Erythroblast (primary cell): Measurements from ENCODE around the gene MUC4.

Experiments
- DNase-seq, 2 experiments: peaks; one replicate each; lab custom pipeline; 2025; lab: John Stamatoyannopoulos, UW
- GATA1 ChIP-seq: IDR thresholded peaks from 2 replicates; pipeline ENCODE4 v1.6.1; 2011; ENCODE audit warnings: low read depth, mild to moderate bottlenecking, control low read depth, low read length, moderate library complexity
- POLR2A ChIP-seq: IDR thresholded peaks from 2 replicates; pipeline ENCODE4 v1.6.1; 2011; ENCODE audit warnings: mild to moderate bottlenecking, low read length

The MUC4 gene

DNA sequence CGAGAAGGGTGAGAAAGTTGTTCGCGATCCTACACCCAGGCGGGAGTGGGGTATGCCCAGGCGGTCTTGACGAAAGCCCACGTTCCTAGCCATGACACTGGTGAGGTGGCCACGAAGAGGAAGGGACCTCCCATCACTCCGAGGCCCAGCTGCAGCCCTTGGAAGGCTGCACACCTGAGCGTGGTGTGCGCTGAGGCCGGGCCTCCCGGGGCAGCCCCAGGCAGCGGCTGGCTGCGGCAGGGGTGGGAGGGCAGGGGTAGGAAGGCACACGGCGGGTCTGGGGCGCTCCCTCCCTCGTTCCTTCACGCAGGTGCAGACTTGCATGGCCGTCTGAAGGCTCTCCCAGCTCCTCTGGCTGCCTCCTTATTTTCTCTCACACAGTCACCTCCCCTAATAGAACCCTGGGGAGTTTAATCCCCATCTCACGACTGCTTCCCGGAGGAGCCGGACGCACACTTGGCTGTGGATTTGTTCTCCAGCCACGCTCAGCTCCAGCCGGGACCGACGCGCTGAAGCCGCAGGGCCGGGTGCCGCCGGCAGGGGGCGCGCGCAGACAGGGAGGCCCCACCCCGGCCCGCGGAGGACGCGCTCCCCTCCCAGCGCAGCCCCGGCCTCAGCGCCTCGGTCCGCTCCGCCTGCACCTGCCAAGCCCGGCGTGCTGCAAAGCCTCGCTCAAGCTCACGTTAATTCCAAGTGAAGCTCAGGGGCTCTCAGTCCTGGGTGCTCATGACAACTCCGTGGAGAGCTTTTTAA lies 37.8 kb upstream of the MUC4 start:
- TF ChIP-seq GATA1 = no peak
- no peak for TF ChIP-seq POLR2A
- DNase-seq = peak in 1 of 2 experiments; percentile 16

DNA sequence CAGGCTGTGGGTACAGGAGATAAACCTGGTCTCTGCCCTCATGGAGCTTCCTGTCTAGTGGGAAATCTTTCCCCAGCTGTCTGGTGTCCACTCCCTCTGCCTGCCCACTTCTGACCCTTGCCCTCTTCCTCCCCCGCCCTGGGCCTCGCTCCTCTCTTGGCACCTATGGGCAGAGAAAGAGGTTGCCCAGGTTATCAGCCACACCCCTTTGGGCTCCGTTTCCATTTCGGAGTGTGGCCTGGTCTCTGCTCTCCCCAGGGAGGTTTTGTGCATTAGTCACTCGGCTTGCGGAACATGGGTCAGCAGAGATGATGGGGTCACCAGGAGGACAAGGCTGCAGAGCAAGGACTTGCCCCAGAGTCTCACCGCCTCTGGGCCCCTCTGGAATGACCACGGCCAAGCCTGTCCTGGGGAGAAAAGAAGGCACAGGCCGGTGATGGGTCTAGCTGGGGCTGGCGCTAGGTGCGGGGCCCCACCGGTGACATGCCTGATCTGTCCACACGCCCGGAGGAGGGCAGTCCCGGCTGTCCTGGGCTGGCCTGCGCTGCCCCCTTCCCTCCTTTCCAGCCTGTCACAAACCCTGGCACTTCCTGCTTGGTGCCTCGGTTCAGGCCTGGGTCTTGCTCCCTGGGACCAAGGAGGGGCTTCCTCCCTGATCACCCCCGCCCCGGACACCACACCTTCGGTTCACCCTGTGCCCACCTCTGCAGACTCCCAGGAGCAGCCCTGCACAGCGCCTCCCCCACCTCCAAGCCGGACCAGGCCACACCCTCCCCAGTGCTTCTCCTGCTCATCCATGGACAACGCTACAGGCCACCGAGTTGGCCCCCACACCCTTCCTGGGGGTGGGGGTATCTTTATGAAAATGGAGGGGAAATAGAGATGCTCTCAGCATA lies 35.6 kb upstream of the MUC4 start:
- DNase-seq = no peak
- TF ChIP-seq POLR2A = no peak

DNA sequence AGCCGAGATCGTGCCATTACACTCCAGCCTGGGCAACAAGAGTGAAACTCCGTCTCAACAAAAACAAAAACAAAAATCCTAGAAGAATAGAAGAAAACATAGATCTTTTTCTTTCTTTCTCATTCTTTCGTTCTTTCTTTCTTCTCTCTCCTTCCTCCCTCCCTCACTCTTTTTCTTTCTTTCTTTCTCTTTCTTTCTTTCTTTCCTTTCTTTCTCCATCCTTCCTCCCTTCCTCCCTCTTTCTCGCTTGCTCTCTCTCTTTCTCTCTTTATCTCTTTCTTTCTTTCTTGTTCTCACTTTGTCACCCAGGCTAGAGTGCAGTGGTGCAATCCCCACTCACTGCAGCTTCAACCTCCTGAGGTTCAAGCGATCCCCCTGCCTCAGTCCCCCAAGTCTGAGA lies 33.8 kb upstream of the MUC4 start:
- TF ChIP-seq POLR2A (no peak), GATA1 (no peak)
- DNase-seq = no peak

DNA sequence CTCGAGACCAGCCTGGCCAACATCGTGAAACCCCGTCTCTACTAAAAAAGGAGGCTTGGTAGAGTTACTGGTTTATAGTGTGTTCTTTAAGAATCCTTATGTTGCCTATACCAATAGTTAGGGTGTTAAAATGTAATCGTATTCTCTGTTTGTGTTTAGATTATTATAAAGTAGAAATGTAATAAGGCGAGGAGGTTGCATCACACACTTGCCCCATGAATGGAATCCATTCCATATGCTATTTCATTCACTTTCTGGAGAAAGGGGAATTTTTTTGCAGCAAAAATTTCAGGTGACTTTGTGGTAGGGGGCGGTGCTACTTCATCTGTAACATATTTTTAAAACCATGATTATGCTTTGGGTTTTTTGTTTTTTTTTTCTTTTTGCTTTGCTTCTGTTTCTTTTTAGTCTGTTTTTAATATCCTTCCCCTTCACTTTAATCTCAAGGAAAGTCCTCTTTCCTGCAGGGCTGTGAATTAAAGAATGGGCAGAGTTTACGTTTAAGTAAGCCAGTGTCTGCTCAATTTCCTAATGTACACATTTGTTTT lies 33.0 kb upstream of the MUC4 start:
- no peak for DNase-seq

DNA sequence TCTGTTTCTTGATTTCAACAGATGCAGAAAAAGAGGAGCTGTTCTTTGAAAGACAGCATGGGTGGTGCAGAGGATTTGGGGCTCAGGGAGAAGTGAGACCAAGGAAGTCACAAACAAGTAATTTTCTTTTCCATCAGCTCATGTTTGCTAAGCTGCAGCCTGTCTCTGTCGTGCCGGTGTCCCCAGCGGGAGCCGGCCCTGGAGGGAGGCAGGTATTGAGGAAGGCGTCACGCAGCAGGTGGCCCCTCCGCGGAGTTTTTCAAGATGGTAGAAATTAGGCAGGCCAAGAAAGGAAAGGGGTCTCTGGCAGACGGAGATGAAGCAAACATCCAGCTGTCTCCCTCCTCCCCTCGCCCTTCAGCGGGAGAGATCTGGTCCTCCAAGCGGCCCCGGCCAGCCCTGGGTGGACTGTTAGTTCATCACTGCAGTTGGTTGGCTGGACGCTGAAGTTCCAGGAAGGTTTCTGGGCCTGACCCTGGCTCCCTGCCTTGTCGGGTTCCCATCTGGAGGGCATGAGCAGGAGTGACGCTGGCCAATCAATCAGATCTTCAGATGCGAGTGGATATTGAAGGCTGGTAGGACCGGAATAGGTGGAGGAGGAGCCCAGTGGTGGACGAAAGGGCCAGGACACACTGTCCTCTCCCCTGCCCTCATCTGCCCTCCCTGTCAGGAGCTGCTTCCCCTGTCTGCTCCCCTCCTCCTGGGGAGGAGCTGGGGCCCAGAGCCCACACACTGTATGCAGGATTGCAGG lies 27.7 kb upstream of the MUC4 start:
- TF ChIP-seq POLR2A = no peak
- no peak for TF ChIP-seq GATA1
- no peak for DNase-seq

More for the DNA sequence above, 33.0 kb upstream of the MUC4 start:
- no peak for TF ChIP-seq POLR2A
- no peak for TF ChIP-seq GATA1

DNA sequence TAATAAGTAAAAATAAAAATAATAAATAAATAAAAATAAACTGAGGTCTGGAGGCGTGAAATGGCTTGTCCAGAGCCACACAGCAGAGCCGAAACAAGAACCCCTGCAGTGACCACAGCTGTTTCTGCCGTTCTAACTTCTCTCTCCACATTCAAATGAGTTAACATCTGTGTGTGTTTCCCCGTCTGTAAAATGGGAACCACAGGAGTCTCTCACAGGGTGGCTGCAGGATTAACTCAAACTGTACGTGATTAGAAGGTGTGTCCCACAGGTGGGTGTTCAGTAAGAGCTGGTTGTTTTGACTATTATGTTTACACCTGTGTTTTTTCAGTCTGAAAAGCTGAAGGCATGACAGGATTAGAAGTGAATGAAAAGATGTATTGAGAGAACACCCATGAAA lies 27.0 kb upstream of the MUC4 start:
- TF ChIP-seq POLR2A = no peak
- TF ChIP-seq GATA1 = no peak
- no peak for DNase-seq

DNA sequence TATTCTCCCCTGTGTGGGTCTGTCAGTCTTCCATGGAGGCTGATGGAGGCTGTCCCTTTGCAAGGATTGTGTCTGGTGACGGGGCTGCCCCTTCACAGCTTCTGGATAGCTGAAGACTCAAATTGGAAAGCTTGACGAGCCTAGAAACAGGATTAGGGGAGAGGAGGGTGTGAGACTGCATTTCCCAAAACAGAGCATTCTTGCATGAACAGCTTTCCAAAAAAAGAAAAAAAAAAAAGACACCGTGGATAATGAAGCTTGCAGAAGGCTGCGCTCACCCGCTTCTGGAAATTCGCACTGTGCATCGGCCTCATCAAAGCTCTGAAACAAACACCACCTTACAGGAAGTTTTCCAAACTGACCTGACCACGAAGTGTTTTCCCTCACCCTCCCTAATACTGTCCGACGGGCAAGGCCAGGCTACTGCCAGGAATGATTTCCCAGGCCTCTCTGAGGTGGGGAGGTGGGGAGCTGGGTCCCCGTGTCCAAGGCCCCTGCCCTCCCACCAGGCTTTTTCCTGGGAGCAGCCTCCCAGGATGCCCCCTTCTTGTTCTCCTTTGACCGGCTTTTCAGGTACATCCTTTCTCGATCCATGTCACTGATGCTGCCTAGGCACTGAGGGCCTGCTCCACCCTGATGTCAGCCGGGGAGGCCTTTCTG lies 24.9 kb upstream of the MUC4 start:
- no peak for TF ChIP-seq GATA1
- TF ChIP-seq POLR2A = no peak
- DNase-seq = no peak

DNA sequence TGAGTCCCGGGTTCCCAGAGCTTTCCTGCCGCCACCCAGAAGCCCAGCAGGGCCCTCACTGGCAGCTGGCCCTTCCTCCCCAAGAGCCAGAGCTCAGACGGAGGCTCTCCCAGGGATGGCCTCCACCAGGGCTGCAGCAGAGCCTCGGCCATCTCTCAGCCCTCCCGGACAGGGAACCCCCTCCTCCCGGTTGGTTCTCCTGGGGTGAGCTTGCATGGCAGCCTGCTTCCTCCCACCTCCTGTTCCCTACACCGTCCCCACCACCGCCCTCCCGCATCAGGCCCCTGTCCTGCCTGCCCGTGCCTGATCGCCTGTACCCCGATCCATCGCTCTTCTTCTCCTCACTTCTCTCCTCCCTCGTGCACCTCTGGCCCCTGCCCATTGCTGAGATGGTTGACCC lies 24.1 kb upstream of the MUC4 start:
- DNase-seq = no peak
- TF ChIP-seq POLR2A (no peak), GATA1 (no peak)

DNA sequence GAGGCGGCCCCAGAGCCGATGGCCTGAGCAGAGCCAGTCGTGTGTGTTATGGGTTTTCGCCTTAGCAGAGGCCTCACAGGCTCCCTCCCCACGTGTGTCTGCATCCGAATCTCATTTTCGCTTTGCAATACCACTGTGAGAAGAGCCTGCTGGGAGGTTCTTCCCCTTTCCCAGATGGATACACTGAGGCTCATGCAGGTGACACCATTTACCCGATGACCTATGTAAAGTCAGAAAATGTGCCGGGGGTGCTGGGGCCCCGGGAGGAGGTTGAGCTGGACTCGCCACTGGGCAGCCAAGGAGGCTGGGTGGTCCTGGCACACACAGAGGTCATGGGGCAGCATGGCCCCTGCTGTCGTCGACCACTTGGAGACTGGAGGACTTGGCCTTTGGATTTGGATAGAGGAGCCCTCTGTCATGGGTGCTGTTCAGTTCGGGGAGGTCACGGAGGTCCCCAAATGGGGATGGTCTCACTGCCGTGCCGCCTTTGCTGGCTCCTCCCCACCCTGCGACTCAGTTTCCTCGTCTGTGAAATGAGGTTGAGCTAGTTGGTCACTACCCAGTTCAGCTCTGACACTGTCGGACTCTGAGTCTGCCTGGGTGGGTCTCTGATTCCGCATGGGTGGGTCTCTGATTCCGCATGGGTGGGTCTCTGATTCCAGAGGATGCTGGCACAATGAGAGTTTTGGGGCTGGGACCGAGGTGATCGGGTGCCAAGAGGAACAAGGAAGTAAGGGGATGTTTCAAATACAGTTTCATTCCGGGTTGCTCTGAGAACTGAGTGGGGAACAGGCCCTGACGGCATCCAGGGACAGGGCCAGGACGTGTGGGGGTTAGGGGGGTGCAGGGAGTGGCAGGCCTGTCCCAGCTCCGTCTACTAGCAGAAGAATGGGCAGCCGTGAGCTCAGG lies 23.2 kb upstream of the MUC4 start:
- DNase-seq = no peak
- TF ChIP-seq POLR2A = no peak
- no peak for TF ChIP-seq GATA1

DNA sequence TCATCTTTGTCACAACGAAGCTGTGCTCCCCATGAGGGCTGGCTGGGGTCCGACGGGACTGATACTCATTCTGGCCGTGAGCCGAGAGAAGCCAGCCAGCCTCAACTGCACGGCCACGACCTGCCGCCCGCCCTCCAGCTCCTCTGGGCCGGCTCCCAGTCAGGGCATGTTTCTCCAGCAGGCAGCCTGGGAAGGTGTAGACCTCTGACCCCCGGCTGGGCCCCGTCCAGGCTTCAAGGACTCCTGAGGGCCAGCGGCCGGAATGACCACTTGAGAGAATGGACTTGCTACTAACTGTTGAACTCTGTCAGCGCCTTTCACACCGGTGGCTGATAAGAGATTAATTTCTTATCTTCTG lies 18.1 kb upstream of the MUC4 start:
- no peak for DNase-seq

DNA sequence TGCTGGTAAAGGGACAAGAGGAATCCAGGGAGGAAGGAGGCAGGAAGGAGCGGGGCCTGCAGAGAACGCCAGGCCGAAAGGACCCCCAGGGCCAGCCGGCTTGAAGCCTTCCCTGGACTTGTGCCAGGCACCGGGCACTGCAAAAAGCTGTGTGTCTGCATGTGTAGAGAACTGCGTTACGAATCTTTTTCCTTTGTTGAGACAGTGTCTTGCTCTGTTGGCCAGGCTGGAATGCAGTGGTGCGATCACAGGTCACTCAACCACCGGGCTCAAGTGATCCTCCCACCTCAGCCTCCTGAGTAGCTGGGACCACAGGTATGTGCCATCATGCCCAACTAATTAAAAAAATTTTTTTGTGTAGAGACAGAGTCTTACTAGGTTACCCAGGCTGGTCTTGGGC lies 17.0 kb upstream of the MUC4 start:
- no peak for DNase-seq
- no peak for TF ChIP-seq GATA1
- no peak for TF ChIP-seq POLR2A

More for the DNA sequence above, 18.1 kb upstream of the MUC4 start:
- TF ChIP-seq GATA1 (no peak), POLR2A (no peak)
